Right forelimb (tissue), 1 donor: Measurements from ENCODE around the gene NXN.
"Not testable (repeated sequence)": the region's sequence is repeated elsewhere in the genome, so short reads cannot be mapped to it uniquely, and the experiment has no call there.

ENCODE experiments used
- DNase-seq: peaks from one replicate; pipeline ENCODE4 v3.0.0-alpha.2; 2018

NXN gene

DNA sequence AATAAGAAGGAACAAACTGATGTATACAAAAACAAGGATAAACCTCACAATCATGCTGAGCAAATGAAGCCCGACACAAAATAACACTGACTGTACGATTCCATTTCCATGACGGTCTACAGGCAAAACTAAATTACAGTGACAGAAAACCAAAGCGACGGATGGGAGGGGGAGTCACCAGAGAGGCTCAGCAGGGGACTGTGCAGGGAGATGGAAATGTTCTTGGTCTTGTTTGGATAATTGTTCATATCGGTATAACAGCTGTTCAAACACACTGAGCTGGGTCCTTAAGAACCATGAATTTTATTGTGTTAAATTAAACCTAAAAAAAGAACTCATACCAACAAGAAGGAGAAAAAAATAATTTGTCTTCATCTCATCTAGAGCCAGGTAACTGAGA, 97.8 kb downstream of the NXN start:
- no peak for DNase-seq

DNA sequence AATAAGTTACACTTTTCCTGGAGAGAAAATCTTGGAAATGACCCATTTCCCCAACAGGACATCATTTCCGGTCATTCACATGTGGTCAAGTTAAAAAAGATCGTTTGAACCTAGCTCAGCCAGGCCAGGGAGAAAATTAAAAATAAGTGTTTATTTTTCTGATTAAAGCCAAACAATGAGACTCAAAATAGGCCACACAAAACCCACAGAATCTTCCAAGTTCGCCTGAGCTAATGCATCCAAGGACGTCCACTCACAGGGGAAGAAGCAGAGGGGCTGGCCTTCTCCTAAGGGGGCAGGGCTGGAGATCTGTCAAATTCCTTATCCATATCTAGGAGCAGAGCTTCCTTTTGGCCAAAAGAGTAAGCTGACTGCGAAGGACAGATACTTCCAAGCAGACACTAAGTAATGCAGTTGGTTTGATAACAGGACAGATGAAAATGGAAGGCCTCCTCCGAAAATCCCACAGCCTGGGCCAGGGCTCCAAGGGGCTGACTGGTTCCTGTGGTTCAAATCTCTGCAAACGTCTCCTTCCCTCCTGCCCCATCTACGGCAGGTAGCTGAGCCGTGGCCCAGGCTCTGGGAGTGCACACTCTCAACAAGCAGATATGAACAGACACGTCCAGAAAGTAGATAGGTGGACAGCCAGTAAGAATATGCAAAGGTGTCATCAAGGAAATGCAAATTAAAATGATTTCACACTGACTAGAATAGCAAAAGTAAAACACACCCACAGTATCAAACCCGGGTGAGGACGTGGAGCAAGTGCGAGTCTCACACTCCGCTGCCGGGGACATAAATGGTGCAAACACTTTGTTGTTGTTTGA, 98.9 kb downstream of the NXN start:
- DNase-seq, result no peak

DNA sequence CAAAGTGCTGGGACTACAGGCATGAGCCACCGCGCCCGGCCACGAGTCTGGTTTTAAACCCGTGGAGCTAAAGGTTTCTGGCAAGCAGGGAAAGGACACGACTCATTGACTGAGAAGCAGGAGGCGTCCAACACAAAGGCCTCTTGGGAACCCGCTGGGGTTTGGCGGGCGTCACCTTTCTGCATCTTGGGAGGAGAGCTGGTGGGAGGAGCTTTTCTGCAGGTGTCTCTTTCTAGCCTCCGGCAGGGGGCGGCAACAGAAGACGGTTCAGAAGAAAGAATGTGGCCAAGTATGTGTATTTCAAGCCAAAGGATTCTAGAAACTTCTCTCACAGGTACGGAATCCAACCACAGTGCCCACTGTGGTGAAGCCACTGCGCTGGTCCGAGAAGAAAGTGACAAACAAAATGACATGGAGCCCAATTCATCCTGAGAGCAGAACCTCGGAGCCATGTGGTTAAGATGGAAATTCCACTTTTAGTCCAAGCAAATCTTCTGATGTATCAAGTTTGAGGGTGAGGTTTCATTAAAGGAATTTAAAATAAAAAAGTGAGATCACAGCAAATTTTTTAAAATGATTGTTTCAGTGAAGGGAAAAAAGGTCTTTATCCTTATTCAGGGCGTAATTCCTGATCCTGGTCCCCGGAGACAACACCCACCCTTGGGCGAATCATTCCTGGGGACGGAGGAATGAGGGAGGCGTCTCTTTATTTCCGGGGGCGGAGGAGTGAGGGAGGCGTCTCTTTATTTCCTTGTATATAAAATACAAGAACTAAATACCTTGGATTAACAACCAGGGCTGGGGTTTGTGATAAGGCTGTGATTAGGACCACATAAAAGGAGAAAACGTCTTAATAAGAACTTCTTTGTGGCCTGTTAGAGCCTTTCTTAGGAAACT, 99.8 kb downstream of the NXN start:
- no peak for DNase-seq

DNA sequence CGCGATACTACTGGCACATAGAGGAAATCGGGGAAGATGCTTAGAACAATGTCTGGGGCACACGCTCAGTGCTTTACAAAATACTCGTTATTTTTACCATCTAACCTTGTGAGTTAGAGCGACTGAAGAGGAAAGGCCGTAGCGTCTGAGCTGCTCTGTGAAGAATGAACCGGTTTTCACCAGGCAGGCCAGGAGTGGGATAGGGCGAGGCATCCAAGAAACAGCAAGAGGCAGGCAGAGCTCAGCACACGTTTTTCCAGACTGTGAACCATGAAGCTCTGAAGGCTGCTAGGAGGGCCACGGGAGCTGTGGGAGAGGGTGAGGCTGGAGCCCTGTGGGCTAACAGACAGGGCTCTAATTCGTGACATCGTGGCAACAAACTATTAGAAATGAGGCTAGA, 101.9 kb downstream of the NXN start:
- DNase-seq, result no peak

DNA sequence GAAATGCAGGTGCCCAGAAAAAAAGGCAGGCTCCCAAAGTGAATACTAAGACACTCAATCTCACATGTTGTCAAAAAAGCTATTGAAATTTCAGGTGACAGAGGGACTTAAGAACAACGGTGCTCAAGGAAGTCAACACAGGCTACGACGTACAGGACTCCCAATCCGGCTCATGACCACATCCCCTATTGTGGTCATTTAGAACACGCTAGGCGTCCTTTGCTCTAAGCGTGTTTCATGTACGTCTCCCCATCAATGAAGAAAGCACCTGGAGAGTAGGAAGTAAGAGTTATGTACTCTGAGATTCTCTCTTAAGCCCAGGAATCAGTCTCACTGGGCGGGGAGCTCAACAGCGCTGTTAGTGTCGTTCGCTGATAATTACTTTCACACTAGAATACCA, 103.3 kb downstream of the NXN start:
- no peak for DNase-seq

DNA sequence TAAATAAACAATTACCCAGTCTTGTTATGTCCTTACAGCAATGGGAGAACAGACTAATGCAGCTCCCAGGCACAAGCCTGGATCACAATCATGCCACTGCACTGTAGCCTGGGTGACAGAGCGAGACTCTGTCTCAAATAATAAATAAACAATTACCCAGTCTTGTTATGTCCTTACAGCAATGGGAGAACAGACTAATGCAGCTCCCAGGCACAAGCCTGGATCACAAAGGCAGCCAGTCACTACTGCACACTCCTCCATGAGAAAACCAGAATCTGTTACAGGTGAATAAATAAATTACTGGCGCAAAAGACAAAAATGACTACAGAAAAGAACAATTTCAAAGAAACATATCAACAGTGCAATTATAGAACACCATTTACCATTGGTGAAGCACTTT, 105.0 kb downstream of the NXN start:
- not testable (repeated sequence) for DNase-seq

DNA sequence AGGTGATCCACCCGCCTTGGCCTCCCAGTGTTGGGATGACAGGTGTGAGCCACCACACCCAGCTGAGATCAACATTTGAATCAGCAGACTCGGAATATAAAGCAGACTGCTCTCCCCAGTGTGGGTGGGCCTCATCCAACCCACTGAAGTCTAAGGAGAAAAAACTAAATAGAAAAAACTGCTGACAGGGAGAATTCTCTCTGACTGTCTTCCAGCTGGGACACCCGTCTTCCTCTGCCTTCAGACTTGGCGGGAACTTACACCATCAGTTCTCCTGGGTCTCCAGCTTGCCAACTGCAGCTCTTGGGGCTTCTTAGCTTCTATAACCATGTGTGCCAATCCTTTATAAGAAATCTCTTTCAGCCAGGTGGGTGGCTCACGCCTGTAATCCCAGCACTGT, 106.7 kb downstream of the NXN start:
- DNase-seq, result no peak

DNA sequence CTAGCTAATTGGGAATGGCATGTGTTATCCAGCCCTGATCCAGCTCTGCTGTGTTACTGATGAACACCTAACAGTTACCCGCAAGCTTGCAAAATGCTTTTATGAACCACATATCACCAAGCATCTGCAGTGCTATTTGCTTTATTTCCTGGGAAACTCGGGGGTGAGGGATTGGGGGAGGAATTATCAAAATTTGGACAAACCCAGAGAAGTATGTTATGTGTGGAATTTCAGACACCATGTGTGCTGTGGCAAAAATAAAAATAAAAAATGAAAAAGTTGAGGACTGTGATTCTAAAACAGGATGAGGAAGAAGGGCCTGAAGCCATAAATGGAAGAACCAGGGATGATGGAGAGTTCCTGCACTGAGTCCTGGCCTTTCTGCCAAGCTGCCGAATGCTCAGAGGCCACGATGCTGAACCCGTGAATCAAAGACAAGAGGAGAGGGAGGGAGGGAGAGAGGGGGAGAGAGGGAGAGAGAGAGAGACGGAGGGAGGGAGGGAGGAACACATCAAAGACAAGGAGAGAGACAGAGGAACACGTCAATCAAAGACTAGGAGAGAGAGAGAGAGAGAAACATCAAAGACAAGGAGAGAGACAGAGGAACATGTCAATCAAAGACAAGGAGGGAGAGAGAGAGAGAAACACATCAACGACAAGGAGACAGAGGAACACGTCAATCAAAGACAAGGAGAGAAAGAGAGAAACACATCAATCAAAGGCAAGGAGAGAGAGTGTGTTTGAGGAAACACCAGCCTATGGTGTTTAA, 107.6 kb downstream of the NXN start:
- no peak for DNase-seq

DNA sequence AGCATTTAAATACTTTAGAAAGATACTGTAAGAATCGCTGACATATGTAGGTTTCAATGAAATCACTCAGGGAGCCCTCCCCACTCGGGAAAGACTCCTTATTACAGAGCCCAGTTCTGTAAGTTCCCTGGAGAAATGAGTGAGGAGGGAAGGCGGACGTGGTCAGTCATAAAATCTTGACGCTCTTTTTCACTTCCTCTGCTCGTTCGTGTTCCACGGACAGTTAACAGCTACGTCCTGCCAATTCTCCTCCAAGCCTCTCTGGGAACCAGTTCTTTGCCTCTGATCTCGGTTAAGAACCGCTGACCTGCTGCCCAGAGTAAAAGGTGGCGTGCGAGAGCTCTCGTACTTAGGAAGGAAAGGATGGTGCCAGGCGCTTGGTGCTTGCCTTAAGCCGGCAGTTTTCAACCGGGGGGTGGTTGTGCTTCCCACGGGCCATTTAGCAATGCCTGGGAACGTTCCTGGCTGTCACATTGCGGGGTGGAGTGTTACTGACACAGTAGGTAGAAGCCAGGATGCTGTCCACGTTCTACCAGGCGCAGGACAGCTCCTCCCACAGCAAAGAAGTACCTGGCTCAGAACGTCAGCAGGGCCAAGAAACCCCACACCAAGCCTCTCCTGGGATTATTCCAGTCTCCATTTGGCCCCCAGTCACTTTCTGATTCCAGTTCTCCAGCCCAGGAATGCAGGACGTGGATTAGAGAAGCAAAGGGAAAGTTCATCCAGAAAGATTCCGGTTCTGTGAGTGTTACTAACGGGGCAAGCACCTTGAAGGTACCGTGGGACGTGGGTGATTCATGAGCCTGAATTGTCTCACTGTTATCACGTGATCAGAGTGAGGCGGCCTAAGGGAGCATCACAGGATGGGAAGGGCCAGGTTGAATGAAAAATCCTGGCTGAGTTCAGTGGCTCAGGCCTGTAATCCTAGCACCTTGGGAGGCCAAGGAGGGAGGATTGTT, 109.7 kb downstream of the NXN start:
- peak; percentile 68 for DNase-seq

DNA sequence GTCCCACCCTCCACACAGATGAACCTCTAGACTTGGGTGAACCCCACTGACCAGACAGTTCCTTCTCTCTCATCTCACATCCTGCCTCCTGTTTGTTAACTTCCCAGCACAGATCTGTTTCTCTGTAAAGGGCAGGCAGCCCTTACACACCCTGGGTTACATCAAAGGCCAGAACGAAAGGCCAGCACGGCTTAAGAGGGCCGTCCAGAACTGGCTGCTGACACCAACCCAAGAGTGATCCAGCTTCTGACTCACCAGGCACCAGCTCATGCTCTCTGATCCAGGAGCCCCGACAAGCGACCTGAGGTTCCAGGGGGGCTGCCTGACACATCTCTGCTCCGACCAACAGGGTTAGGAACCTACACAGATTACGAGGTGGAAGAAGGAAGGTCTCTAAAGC, 110.5 kb downstream of the NXN start:
- peak; percentile 59 for DNase-seq

DNA sequence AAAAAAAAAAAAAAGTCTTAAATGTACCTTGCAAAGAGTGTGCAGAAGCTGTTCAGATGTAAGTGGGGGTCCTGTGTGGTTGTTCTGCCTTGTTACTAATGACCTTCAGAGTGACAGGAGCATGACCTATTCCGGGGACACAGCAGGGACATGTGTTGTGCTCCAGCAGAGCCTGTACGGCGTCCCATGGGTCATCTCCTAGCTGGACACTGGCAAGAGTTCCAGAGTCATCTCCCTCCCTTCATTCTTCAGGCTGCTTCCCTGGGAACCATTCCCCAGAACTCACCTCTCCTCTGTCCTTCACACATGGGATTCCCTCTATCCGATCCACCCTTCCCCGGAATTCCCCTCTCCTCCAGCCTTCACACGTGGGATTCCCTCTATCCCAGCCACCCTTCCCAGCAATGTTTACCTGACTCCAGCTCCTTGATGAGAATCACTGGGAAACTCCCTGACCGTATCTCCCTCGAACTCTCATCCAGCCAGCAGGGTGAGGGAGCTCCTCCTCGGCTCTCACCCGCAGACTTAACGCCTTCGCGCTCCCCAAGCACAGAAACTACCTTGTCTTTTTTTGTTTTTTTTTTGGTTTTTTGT, 111.6 kb downstream of the NXN start:
- DNase-seq, result no peak

DNA sequence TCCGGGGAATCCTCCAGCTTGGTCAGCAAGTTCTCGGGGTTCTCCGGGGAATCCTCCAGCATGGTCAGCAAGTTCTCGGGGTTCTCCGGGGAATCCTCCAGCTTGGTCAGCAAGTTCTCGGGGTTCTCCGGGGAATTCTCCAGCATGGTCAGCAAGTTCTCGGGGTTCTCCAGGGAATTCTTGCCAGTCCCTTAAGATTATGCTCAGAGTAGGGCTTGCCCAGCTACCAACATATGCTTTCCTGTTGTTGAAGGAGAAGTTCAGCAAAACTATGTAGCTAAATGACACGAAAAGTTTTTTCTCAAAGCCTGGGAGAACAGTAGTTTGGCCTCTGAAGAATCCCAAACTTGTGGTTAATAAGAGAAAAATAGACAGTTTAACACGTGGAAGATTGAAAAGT, 112.3 kb downstream of the NXN start:
- DNase-seq, result not testable (repeated sequence)

DNA sequence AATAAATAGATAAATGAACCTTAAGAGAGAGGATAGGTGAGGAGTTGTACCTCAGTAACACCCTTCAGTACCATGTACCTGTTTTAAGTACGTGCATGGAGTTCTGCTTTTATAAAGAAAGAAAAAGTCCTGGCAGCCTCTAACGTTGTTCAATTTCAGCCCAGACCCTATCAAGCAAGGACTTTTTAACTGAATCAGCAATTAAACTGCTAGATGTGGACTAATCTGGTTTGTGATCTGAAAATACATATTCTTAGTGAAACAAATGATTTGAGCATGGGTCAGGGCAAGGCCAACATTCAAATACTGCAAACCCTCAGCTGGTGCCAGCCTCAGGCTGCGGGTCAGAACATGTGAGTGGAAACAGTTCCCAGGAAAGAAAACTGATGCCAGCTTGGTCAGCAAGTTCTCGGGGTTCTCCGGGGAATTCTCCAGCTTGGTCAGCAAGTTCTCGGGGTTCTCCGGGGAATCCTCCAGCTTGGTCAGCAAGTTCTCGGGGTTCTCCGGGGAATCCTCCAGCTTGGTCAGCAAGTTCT, 112.9 kb downstream of the NXN start:
- no peak for DNase-seq

DNA sequence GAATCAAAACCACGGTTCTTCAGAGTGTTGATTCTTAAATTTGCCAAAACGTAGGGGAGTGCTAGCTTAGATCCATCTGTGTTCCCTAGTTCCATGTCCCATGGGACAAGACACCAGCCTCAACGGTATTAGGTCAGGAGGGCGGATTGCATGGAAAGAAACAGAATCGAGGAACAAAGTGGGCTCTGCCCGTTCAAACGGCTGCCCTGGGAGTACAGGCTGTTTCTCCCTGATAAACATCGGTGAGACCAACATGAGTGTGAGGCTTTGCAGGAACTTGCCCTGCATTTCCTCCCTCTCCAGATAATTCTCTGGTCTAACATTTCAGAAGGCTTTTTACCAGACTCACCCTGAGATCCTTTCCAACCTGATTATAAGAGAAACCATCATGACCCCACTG, 115.3 kb downstream of the NXN start:
- DNase-seq, result no peak

DNA sequence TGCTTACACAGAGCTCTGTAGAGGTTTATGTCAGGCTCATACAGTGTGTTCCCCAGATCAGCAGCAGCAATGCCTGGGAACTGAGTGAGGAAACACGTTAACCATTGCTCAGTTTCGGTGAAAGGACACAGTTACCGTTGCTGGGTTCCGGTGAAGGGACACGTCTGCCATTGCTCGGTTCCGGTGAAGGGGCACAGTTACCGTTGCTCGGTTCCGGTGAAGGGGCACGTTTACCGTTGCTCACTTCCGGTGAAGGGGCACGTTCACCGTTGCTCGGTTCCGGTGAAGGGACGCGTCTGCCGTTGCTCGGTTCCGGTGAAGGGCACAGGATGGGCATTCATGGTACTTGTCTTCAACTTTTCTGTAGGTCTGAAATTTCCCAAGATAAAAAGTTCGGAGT, 115.7 kb downstream of the NXN start:
- no peak for DNase-seq

DNA sequence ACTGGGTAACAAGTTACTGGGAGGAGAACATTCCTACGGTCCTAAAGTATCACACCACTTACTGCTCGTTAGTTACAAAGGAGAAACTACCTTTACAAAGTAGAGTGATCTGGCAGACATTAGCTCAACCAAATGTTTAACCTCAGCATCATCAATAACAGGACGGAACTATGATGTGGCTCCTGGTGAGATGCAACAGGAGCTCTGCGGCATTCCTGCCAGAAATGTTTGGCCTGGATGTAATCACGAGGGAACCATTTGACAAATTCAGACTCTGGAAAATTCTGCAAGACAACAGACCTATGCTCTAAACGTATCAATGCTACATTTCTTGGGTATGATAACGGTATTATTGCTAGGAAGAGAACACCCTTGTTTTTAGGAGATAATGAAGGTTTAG, 117.0 kb downstream of the NXN start:
- no peak for DNase-seq

DNA sequence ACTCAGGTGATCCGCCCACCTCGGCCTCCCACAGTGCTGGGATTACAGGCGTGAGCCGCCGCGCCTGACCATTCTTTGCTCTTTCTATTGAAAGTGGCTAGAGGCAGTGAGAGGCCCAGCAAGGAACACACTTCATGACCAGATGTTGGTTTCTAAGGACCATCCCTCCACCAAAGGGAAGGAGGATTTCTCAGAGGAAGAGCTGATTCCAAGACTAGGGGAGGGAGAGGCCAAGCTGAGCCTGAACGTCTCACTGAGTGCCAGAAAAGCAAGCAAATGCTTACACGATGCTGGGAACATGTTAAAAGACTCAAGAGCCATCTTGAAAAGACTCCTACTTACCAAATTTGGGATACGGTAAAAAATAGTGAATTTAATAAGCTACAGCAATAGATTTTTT, 118.2 kb downstream of the NXN start:
- peak; percentile 61 for DNase-seq

DNA sequence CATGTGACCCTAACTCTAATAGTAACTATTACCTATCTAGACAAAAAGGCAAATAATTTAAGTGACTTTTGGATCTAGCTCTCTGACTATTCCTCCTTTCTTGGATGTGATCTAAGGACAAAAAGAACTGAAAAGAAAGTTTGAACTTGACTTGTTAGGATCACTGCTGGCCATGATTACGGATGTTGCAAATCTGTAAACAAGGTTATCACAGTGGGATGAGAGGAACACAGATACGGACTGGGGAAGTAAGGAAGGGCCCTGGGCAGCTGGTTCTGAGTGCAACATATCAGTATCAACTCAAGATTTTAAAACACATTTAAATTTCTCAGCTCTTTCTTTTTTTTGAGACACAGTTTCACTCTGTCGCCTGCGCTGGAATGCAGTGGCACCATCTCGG, 118.8 kb downstream of the NXN start:
- no peak for DNase-seq

DNA sequence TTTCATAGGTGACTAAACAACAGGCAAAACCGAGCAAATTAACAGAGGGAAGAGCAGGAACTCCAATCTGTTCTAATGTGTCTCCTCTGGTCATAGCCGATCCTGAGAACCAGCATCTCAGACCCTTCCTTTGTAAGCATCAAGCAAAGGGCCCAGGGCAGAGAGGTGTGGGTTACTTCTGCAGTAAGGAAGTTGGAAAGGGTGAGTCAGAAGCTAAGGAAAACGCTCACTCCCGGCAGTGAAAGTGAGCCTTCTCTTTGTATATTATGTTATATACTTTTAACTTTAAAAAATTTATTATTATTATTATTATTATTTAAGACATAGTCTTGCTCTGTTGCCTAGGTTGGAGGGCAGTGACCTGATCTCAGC, 119.8 kb downstream of the NXN start:
- DNase-seq, result no peak

DNA sequence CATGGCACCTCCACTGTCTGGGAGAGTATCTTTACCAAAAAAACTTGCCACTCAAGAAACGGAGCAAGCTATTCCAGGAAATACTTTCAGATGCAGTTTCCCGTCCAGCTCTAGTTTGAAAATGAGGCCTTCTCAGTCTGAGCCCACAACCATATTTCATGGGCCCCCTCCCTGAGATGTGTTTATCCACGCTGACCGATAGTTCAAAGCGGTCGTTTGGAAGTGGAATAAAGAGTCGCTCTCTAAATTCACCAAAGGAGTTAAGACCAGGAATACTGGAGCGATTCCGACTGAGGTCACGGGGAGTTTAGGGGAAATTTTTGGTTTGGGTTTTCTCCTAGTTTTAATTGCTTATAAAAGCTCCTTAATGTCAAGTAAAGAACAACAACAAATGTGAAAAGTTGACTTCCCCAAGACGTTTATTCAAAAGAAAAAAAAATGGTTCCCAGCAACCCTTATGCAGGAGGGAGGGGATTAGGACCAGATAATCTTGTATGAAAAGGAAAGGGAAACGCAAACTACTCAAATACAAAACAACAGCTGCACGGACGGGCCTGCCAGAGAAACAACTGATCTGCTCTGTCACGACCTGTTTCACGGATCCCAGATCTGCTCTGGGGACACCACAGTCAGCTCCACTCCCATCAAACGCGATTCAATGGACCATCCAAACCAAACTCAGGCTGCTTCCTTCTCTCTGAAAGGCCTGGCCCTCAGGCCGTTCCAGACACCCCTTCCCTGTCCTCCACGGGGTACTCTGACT, 120.3 kb downstream of the NXN start:
- DNase-seq, result peak; percentile 80

DNA sequence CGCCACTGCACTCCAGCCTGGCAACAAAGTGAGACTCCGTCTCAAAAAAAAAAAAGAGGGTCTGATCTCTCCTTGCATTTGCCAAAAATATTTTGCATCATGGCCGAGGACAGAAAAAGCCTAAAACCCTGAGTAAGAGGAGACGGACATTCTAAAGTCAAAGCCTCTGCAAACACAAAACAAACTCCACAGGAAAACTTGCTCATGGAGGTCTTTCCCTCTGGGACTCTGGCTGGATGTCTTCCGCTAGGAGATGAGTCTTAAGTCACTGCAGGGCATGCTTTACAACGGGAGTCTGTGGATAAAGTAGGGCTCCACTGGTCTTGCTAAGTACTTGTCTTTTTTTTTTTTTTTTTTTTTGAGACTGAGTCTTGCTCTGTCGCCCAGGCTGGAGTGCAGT, 123.4 kb downstream of the NXN start:
- no peak for DNase-seq
